Central memory CD8-positive, alpha-beta T cell (primary cell): ENCODE data around the gene SLC9B1.
"Not testable (repeated sequence)": the region's sequence is repeated elsewhere in the genome, so short reads cannot be mapped to it uniquely, and the experiment has no call there.

Experiments
- ATAC-seq: fragments of 150-1000 bp; cut with Tn5 transposase; replicated peaks from 2 replicates; pipeline ENCODE4 v1.10.0; 2022; ENCODE audit warnings: mild to moderate bottlenecking, moderate FRiP score, moderate number of reproducible peaks; ENCODE audit not compliant: poor library complexity, severe bottlenecking; ENCODE audit errors: extremely low read depth
- DNase-seq, 2 donors: peaks; one replicate each; pipeline ENCODE4 v3.0.0; 2021; ENCODE audit warnings: low spot score in 2 of 2
- H3K27ac Mint-ChIP-seq: one replicate; pipeline ENCODE4 v1.8.0; 2022; ENCODE audit warnings: low read depth, mild to moderate bottlenecking, moderate library complexity, mixed read lengths
- H3K27me3 Mint-ChIP-seq: one replicate; pipeline ENCODE4 v1.8.0; 2022; ENCODE audit warnings: mixed read lengths
- H3K36me3 Mint-ChIP-seq: one replicate; pipeline ENCODE4 v1.8.0; 2022; ENCODE audit warnings: mild to moderate bottlenecking, moderate library complexity, mixed read lengths; ENCODE audit not compliant: insufficient read depth
- H3K4me1 Mint-ChIP-seq: one replicate; pipeline ENCODE4 v1.8.0; 2022; ENCODE audit warnings: mixed read lengths
- H3K4me3 Mint-ChIP-seq: one replicate; pipeline ENCODE4 v1.8.0; 2022; ENCODE audit warnings: mild to moderate bottlenecking, moderate library complexity, mixed read lengths
- H3K9me3 Mint-ChIP-seq: one replicate; pipeline ENCODE4 v1.8.0; 2022; ENCODE audit warnings: mixed read lengths

The SLC9B1 gene

DNA sequence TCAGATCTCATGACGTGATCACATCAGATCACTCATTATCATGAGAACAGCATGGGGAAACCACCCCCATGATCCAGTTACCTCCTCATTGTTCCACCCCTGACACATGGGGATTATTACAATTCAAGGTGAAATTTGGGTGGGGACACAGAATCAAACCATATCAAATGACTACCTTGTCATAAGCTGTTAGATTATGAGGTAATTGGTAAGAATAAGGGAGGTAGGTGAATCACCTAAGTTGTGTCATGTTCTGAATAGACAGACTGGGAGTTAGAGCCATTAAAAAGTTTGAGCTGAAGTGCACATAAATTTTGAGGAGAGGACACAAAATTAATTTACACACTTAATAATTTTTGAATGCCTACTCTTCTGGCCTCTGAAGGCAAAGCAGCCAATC lies 24.7 kb downstream of the SLC9B1 start:
- H3K9me3 Mint-ChIP-seq = no peaks in the 10 kb centered on the region
- DNase-seq (no peak), ATAC-seq (no peak)
- no peak overlapping the region for H3K27ac Mint-ChIP-seq
- H3K4me3 Mint-ChIP-seq = no peak overlapping the region
- H3K36me3 Mint-ChIP-seq = no peaks in the 10 kb centered on the region
- H3K27me3 Mint-ChIP-seq = no peaks in the 10 kb centered on the region
- H3K4me1 Mint-ChIP-seq = no peaks in the 10 kb centered on the region

DNA sequence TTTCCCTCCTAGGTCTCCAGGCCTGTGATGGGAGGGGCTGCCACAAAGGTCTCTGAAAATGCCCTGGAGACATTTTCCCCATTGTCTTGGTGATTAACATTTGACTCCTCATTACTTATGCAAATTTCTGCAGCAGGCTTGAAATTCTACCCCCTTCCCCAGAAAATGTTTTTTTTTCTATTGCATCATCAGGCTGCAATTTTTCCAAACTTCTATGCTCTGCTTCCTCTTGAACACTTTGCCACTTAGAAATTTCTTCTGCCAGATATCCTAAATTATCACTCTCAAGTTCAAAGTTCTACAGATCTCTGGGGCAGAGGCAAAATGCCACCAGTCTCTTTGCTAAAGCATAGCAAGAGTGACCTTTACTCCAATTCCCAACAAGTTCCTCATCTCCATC lies 25.5 kb downstream of the SLC9B1 start:
- not testable (repeated sequence) for DNase-seq, H3K27ac Mint-ChIP-seq, H3K27me3 Mint-ChIP-seq, H3K9me3 Mint-ChIP-seq, H3K36me3 Mint-ChIP-seq, H3K4me3 Mint-ChIP-seq, H3K4me1 Mint-ChIP-seq, ATAC-seq

DNA sequence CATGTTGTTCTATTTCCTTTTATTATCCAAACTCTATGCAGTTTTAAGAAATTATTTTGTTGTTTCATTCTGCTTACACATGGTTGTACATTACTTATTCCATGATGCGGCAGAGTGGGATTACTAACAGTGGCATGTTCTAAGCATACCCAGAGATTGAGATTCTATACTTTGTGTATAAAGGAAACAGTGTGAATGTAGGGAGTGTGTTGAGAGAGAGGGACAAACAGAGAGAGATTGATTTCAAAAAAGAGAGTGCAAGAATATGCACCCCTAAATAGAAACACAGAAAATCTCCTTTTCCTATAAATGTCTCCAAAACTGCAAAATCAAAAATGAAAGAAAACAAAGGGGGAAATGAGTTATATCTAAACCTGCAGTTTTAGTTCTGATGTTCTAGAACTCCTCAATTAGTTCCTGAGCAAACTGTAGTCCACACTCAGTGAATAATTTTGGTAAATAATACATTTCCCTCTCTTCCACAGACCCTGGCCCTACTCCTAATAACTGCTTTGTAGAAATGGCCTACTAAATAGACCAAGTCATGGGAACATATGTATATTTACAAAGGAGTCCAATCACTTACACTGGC lies 31.0 kb downstream of the SLC9B1 start:
- Mint-ChIP-seq H3K4me3 (no peak overlapping the region), H3K9me3 (no peaks in the 10 kb centered on the region), H3K27ac (no peak overlapping the region), H3K27me3 (no peaks in the 10 kb centered on the region), H3K4me1 (no peaks in the 10 kb centered on the region), H3K36me3 (no peaks in the 10 kb centered on the region)
- DNase-seq (no peak), ATAC-seq (no peak)

DNA sequence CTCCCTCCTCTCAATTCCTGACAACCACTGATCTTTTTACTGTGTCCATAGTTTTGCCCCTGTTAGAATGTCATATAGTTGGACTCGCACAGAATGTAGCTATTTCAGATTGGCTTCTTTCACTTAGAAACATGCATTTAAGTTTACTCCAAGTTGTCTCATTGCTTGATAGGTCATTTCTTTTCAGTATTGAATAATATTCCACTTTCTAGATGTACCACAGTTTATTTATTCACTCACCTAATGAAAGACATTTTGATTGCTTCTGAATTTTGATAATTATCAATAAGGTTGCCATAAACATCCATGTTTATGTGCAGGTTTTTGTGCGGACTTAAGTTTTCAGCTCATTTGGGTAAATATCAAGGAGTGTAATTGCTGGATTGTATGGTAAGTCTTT lies 38.5 kb downstream of the SLC9B1 start:
- ATAC-seq = no peak
- no peak overlapping the region for H3K4me3 Mint-ChIP-seq
- no peaks in the 10 kb centered on the region for H3K9me3 Mint-ChIP-seq
- H3K4me1 Mint-ChIP-seq = no peaks in the 10 kb centered on the region
- no peaks in the 10 kb centered on the region for H3K27me3 Mint-ChIP-seq
- no peaks in the 10 kb centered on the region for H3K36me3 Mint-ChIP-seq
- H3K27ac Mint-ChIP-seq = no peak overlapping the region
- DNase-seq = no peak

- not testable (repeated sequence) for H3K36me3 Mint-ChIP-seq, DNase-seq, H3K9me3 Mint-ChIP-seq, H3K4me3 Mint-ChIP-seq, H3K27ac Mint-ChIP-seq, H3K4me1 Mint-ChIP-seq, H3K27me3 Mint-ChIP-seq, ATAC-seq
These were observed 57.7 kb downstream of the SLC9B1 start for GRCh38 chr4:102961813-102962212.

GRCh38 chr4:102959496-102959895 lies 60.0 kb downstream of the SLC9B1 start:
- H3K4me3 Mint-ChIP-seq = no peak overlapping the region
- no peak overlapping the region for H3K27ac Mint-ChIP-seq
- ATAC-seq = no peak
- H3K4me1 Mint-ChIP-seq = no peaks in the 10 kb centered on the region
- no peaks in the 10 kb centered on the region for H3K9me3 Mint-ChIP-seq
- DNase-seq = no peak
- H3K27me3 Mint-ChIP-seq = no peaks in the 10 kb centered on the region
- no peaks in the 10 kb centered on the region for H3K36me3 Mint-ChIP-seq

GRCh38 chr4:102945066-102945465 lies 74.4 kb downstream of the SLC9B1 start:
- DNase-seq = no peak
- Mint-ChIP-seq H3K27me3 (no peaks in the 10 kb centered on the region), H3K27ac (no peak overlapping the region), H3K4me3 (no peak overlapping the region), H3K36me3 (peaks cover under 1% of the 10 kb centered on the region), H3K9me3 (no peaks in the 10 kb centered on the region), H3K4me1 (no peaks in the 10 kb centered on the region)
- no peak for ATAC-seq

GRCh38 chr4:102938063-102938462 lies 81.4 kb downstream of the SLC9B1 start:
- not testable (repeated sequence) for H3K4me3 Mint-ChIP-seq, H3K9me3 Mint-ChIP-seq, H3K27ac Mint-ChIP-seq, ATAC-seq, H3K27me3 Mint-ChIP-seq, H3K4me1 Mint-ChIP-seq, DNase-seq, H3K36me3 Mint-ChIP-seq

DNA sequence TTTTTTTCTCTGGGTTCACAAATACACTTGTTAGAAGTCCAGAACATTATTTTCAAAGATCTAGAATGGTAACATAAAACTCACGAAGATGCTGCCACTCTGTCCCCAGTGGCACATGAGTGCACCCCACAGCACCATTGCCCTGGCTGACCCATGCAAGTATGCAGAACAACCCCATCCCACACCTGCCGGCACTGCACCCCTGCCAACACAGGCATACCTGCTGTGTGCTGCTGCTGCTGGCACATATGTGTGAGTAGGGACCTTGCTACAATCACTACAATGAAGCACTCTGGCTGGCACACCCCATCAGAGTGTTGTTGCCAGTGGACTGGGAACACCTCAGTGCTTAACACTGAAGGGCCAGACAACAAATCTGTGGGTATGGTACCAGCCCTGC lies 83.8 kb downstream of the SLC9B1 start:
- ATAC-seq = no peak
- Mint-ChIP-seq H3K9me3 (no peaks in the 10 kb centered on the region), H3K27me3 (no peaks in the 10 kb centered on the region), H3K4me1 (no peaks in the 10 kb centered on the region), H3K4me3 (no peak overlapping the region), H3K36me3 (peaks cover 4% of the 10 kb centered on the region), H3K27ac (no peak overlapping the region)
- no peak for DNase-seq

DNA sequence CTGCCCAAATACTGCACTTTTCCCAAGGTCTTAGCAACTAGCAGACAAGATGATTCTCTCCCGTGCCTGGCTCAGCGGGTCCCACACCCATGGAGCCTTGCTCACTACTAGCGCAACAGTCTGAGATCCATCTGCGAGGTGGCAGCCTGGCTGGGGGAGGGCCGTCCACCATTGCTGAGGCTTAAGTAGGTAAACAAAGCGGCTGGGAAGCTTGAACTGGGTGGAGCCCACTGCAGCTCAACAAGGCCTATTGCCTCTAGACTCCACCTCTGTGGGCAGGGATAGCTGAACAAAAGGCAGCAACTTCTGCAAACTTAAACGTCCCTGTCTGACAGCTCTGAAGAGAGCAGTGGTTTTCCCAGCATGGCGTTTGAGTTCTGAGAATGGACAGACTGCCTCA lies 99.8 kb downstream of the SLC9B1 start:
- H3K9me3 Mint-ChIP-seq = peaks cover 16% of the 10 kb centered on the region
- DNase-seq, H3K4me1 Mint-ChIP-seq, H3K27ac Mint-ChIP-seq, ATAC-seq, H3K36me3 Mint-ChIP-seq, H3K27me3 Mint-ChIP-seq, H3K4me3 Mint-ChIP-seq: not testable (repeated sequence)

DNA sequence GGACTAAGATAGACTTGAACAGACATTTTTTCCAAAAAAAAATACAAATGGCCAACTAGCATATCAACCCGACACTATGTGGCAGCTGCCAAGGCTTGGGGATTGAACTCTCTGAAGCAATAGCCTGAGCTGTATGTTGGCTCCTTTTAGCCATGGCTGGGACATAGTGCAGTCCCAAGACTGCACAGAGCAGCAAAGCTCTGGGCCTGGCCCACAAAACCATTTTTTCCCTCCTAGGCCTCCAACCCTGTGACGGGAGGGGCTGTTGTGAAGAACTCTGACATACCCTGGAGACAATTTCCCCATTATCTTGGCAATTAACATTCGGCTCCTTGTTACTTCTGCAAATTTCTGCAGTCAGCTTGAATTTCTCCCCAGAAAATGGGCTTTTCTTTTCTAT lies 100.6 kb downstream of the SLC9B1 start:
- Mint-ChIP-seq H3K27me3 (no peaks in the 10 kb centered on the region), H3K9me3 (peaks cover 22% of the 10 kb centered on the region), H3K4me3 (no peak overlapping the region), H3K27ac (no peak overlapping the region), H3K36me3 (peaks cover 3% of the 10 kb centered on the region), H3K4me1 (no peaks in the 10 kb centered on the region)
- ATAC-seq (no peak), DNase-seq (no peak)

GRCh38 chr4:102901804-102902203 lies 117.7 kb downstream of the SLC9B1 start:
- Mint-ChIP-seq H3K9me3 (no peaks in the 10 kb centered on the region), H3K4me3 (no peak overlapping the region), H3K27me3 (no peaks in the 10 kb centered on the region), H3K27ac (no peak overlapping the region), H3K36me3 (peaks cover 3% of the 10 kb centered on the region), H3K4me1 (no peaks in the 10 kb centered on the region)
- no peak for DNase-seq
- ATAC-seq = no peak

GRCh38 chr4:102897610-102898009 lies 121.9 kb downstream of the SLC9B1 start:
- H3K4me1 Mint-ChIP-seq, H3K4me3 Mint-ChIP-seq, H3K27me3 Mint-ChIP-seq, H3K27ac Mint-ChIP-seq, H3K9me3 Mint-ChIP-seq, H3K36me3 Mint-ChIP-seq, DNase-seq, ATAC-seq: not testable (repeated sequence)

DNA sequence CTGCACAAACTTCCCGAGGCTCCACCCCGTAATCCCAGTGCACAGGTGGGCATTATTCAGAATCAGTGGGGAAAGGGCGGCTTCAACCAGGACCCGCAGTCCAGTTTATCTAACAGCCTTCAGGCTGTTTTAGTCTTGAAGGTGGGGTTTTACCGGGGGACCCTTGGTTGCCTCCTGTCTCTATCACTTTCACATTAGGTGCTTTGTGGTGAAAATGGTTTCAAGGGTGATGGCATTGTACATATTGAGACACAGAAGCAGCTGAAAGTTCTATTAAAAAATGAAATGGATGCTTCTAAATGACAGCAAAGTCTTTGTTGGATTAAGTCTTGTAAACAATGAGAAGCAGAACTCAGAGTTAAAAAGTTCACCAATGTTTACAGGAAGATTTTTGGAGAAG lies 123.0 kb downstream of the SLC9B1 start:
- not testable (repeated sequence) for H3K4me1 Mint-ChIP-seq, H3K36me3 Mint-ChIP-seq, H3K4me3 Mint-ChIP-seq, DNase-seq, H3K27ac Mint-ChIP-seq, H3K27me3 Mint-ChIP-seq, H3K9me3 Mint-ChIP-seq, ATAC-seq
